Esophagus squamous epithelium (tissue), 4 donors: ENCODE results near the gene MRGPRD.

Experiments
- CTCF ChIP-seq, 6 experiments: fragments of 450-650 bp in 4 of 6; fragments of 200-600 bp in 2 of 6; sonication (generic) in 2 of 6; IDR thresholded peaks; one replicate each; pipeline ENCODE4 v1.5.1; 2016 to 2019; ENCODE audit warnings: antibody characterized with exemption in 6 of 6, mild to moderate bottlenecking in 4 of 6, moderate library complexity in 4 of 6
- POLR2A ChIP-seq, 4 donors: fragments of 450-650 bp; IDR thresholded peaks; one replicate each; pipeline ENCODE4 v1.6.1; 2017; ENCODE audit warnings: antibody characterized with exemption in 4 of 4, mild to moderate bottlenecking in 4 of 4, moderate library complexity in 3 of 4

- TF ChIP-seq CTCF (IDR thresholded peaks at IDR 0.05) (no peak), POLR2A (IDR thresholded peaks at IDR 0.05) (no peak)
Measured at GRCh38 chr11:68962527-68963250, 18.1 kb downstream of the MRGPRD start.
